NCI-H2029 (cell line): ENCODE results near the gene SQOR.

ENCODE experiments used
- DNase-seq: peaks from one replicate; lab custom pipeline; 2025; lab: John Stamatoyannopoulos, UW

SQOR gene

GRCh38 chr15:45660231-45660979 is 25.6 kb downstream of the SQOR start:
- DNase-seq = no peak

- no peak for DNase-seq
Measured at GRCh38 chr15:45662375-45662774, 27.5 kb downstream of the SQOR start.

GRCh38 chr15:45664451-45664850 is 29.6 kb downstream of the SQOR start:
- no peak for DNase-seq

- DNase-seq = no peak
Measured at GRCh38 chr15:45665261-45665660, 30.4 kb downstream of the SQOR start.

GRCh38 chr15:45666119-45666875 is 31.5 kb downstream of the SQOR start:
- DNase-seq = no peak

GRCh38 chr15:45667002-45667401 is 32.2 kb downstream of the SQOR start:
- DNase-seq = no peak

- DNase-seq = no peak
Measured at GRCh38 chr15:45668386-45668785, 33.6 kb downstream of the SQOR start.

GRCh38 chr15:45669422-45669821 is 34.6 kb downstream of the SQOR start:
- no peak for DNase-seq

GRCh38 chr15:45670091-45670490 is 35.3 kb downstream of the SQOR start:
- DNase-seq = no peak

GRCh38 chr15:45670511-45670910 is 35.7 kb downstream of the SQOR start:
- DNase-seq = no peak

GRCh38 chr15:45674677-45675076 is 39.8 kb downstream of the SQOR start:
- no peak for DNase-seq

- no peak for DNase-seq
Measured at GRCh38 chr15:45677797-45678196, 43.0 kb downstream of the SQOR start.

GRCh38 chr15:45678459-45679178 is 43.8 kb downstream of the SQOR start:
- no peak for DNase-seq

- no peak for DNase-seq
Measured at GRCh38 chr15:45684533-45684932, 49.7 kb downstream of the SQOR start.

- no peak for DNase-seq
Measured at GRCh38 chr15:45689616-45690015, 54.8 kb downstream of the SQOR start.

- no peak for DNase-seq
Measured at GRCh38 chr15:45690581-45691260, 55.9 kb downstream of the SQOR start.

- no peak for DNase-seq
Measured at GRCh38 chr15:45701108-45701507, 66.3 kb downstream of the SQOR start.

GRCh38 chr15:45702041-45702440 is 67.2 kb downstream of the SQOR start:
- no peak for DNase-seq

- no peak for DNase-seq
Measured at GRCh38 chr15:45703670-45704328, 69.0 kb downstream of the SQOR start.

GRCh38 chr15:45704329-45705249 is 69.8 kb downstream of the SQOR start:
- DNase-seq = no peak
